Measurements from ENCODE around the gene CAND2. TPM values are rescaled to one million over a fixed set of nuclear protein-coding genes. Genes with fewer than 3 reads are reported as not detected.

The CAND2 gene
- total RNA-seq, 3 donors from 2014 or later = 1.3 to 14.1 (median 1.4) TPM

- Histone ChIP-seq H3K9me3 (no peaks in the 10 kb centered on the region), H3K36me3 (ENCODE audit: low read depth) (no peaks in the 10 kb centered on the region), H3K4me1 (ENCODE audit: low read depth) (peaks cover 6% of the 10 kb centered on the region), H3K4me3 (no peak overlapping the region)
- DNase-seq (no peak), ATAC-seq (no peak)
- intact Hi-C loops (cut with DNase I, micrococcal nuclease) = no loop called here
- TF ChIP-seq CTCF (IDR thresholded peaks at IDR 0.05) = no peak
These were observed 18.6 kb downstream of the CAND2 start for GRCh38 chr3:12815078-12815477.

GRCh38 chr3:12815719-12816118 is 19.2 kb downstream of the CAND2 start:
- DNase-seq (no peak), ATAC-seq (no peak)
- Histone ChIP-seq H3K4me1 (ENCODE audit: low read depth) (peaks cover under 1% of the 10 kb centered on the region), H3K9me3 (no peaks in the 10 kb centered on the region), H3K4me3 (no peak overlapping the region), H3K36me3 (ENCODE audit: low read depth) (no peaks in the 10 kb centered on the region)
- intact Hi-C loops (cut with DNase I, micrococcal nuclease) = no loop called here
- TF ChIP-seq CTCF (IDR thresholded peaks at IDR 0.05) = no peak

GRCh38 chr3:12816521-12817342 is 20.3 kb downstream of the CAND2 start:
- no peak overlapping the region for H3K4me3 ChIP-seq
- ATAC-seq = no peak
- no peak for DNase-seq
- no peaks in the 10 kb centered on the region for H3K36me3 ChIP-seq (ENCODE audit: low read depth)
- no peaks in the 10 kb centered on the region for H3K4me1 ChIP-seq (ENCODE audit: low read depth)
- no peaks in the 10 kb centered on the region for H3K9me3 ChIP-seq
- no peak for TF ChIP-seq CTCF (IDR thresholded peaks at IDR 0.05)
- intact Hi-C loops (cut with DNase I, micrococcal nuclease) = no loop called here

GRCh38 chr3:12817343-12817710 is 20.8 kb downstream of the CAND2 start:
- no peak for ATAC-seq
- no peak for TF ChIP-seq CTCF (IDR thresholded peaks at IDR 0.05)
- H3K4me3 ChIP-seq = no peak overlapping the region
- no peaks in the 10 kb centered on the region for H3K4me1 ChIP-seq (ENCODE audit: low read depth)
- intact Hi-C loops (cut with DNase I, micrococcal nuclease) = no loop called here
- no peak for DNase-seq
- H3K36me3 ChIP-seq (ENCODE audit: low read depth) = no peaks in the 10 kb centered on the region
- no peaks in the 10 kb centered on the region for H3K9me3 ChIP-seq

- H3K4me1 ChIP-seq (ENCODE audit: low read depth) = no peaks in the 10 kb centered on the region
- no peak for TF ChIP-seq CTCF (IDR thresholded peaks at IDR 0.05)
- no peak for DNase-seq
- H3K36me3 ChIP-seq (ENCODE audit: low read depth) = no peaks in the 10 kb centered on the region
- intact Hi-C loops (cut with DNase I, micrococcal nuclease) = no loop called here
- no peaks in the 10 kb centered on the region for H3K9me3 ChIP-seq
- ATAC-seq = no peak
- no peak overlapping the region for H3K4me3 ChIP-seq
These were observed 21.8 kb downstream of the CAND2 start for GRCh38 chr3:12818273-12818672.
